Measurements from ENCODE around the gene PCLAF. TPM values are rescaled to one million over a fixed set of nuclear protein-coding genes. Genes with fewer than 3 reads are reported as not detected.
"Not testable (repeated sequence)": the region's sequence is repeated elsewhere in the genome, so short reads cannot be mapped to it uniquely, and the experiment has no call there.

PCLAF gene
- total RNA-seq, 1 donor from 2014 or later, result 84.3 TPM

- Mint-ChIP-seq H3K4me1 (peaks cover 17% of the 10 kb centered on the region), H3K9me3 (no peaks in the 10 kb centered on the region), H3K36me3 (ENCODE audit: low read depth) (peaks cover 2% of the 10 kb centered on the region), H3K27ac (ENCODE audit: unreplicated experiment) (no peak overlapping the region), H3K27me3 (ENCODE audit: low read depth) (no peaks in the 10 kb centered on the region), H3K4me3 (peak overlapping the region; percentile 69)
- TF ChIP-seq CTCF (conservative IDR thresholded peaks at IDR 0.05), result no peak
- no peak for DNase-seq (ENCODE audit: low read depth, low spot score)
Observed at GRCh38 chr15:64389036-64389435, 7.8 kb upstream of the PCLAF start.

GRCh38 chr15:64387562-64388168 lies 6.4 kb upstream of the PCLAF start, which contains the start of gene TRIP4:
Gene TRIP4, plus strand, starts transcription at chr15:64387836. Its CDS starts 28 bp downstream, at chr15:64387864.
- H3K27me3 Mint-ChIP-seq (ENCODE audit: low read depth), result no peaks in the 10 kb centered on the region
- H3K27ac Mint-ChIP-seq (ENCODE audit: unreplicated experiment), result peak within 1 kb of the TSS; percentile 98
- H3K9me3 Mint-ChIP-seq, result no peaks in the 10 kb centered on the region
- DNase-seq (ENCODE audit: low read depth, low spot score), result peak; percentile 92
- TF ChIP-seq CTCF (conservative IDR thresholded peaks at IDR 0.05), result no peak
- H3K36me3 Mint-ChIP-seq (ENCODE audit: low read depth), result peaks cover 2% of the 10 kb centered on the region
- peaks cover 17% of the 10 kb centered on the region for H3K4me1 Mint-ChIP-seq
- peak within 1 kb of the TSS; percentile 98 for H3K4me3 Mint-ChIP-seq

- Mint-ChIP-seq H3K4me3 (peak overlapping the region; percentile 38), H3K36me3 (ENCODE audit: low read depth) (peaks cover 2% of the 10 kb centered on the region), H3K4me1 (peaks cover 25% of the 10 kb centered on the region), H3K27me3 (ENCODE audit: low read depth) (no peaks in the 10 kb centered on the region), H3K9me3 (no peaks in the 10 kb centered on the region), H3K27ac (ENCODE audit: unreplicated experiment) (no peak overlapping the region)
- no peak for DNase-seq (ENCODE audit: low read depth, low spot score)
- no peak for TF ChIP-seq CTCF (conservative IDR thresholded peaks at IDR 0.05)
Observed at GRCh38 chr15:64386291-64386690, 5.0 kb upstream of the PCLAF start.

- Mint-ChIP-seq H3K27me3 (ENCODE audit: low read depth) (no peaks in the 10 kb centered on the region), H3K27ac (ENCODE audit: unreplicated experiment) (no peak overlapping the region), H3K36me3 (ENCODE audit: low read depth) (peaks cover 2% of the 10 kb centered on the region), H3K4me1 (peaks cover 40% of the 10 kb centered on the region), H3K4me3 (peak overlapping the region; percentile 3), H3K9me3 (no peaks in the 10 kb centered on the region)
- no peak for DNase-seq (ENCODE audit: low read depth, low spot score)
- no peak for TF ChIP-seq CTCF (conservative IDR thresholded peaks at IDR 0.05)
Observed at GRCh38 chr15:64383760-64384159, 2.5 kb upstream of the PCLAF start.

- peak overlapping the region; percentile 94 for H3K27ac Mint-ChIP-seq (ENCODE audit: unreplicated experiment)
- not testable (repeated sequence) for H3K36me3 Mint-ChIP-seq (ENCODE audit: low read depth); DNase-seq (ENCODE audit: low read depth, low spot score); H3K9me3 Mint-ChIP-seq; H3K27me3 Mint-ChIP-seq (ENCODE audit: low read depth)
- H3K4me1 Mint-ChIP-seq, result peaks cover 29% of the 10 kb centered on the region
- peak overlapping the region; percentile 92 for H3K4me3 Mint-ChIP-seq
Observed at GRCh38 chr15:64380130-64380870, 941 bp downstream of the PCLAF start.

All from neural crest cell (in vitro differentiated cells).